ENCODE results near the gene PNMA5.

GRCh38 chrX:153032397-153033118, 38.6 kb upstream of the PNMA5 start:
- TF ChIP-seq CTCF (optimal IDR thresholded peaks at IDR 0.05 in 1 of 3, IDR thresholded peaks at IDR 0.05 in 1 of 3, conservative IDR thresholded peaks at IDR 0.05 in 1 of 3; ENCODE audit: extremely low read depth in 1 of 3, insufficient read depth in 2 of 3, low read length in 3 of 3) (peak; percentile 43 to 87 (median 75)), EZH2 (IDR thresholded peaks at IDR 0.05; ENCODE audit: low read length) (no peak)
